Uterus (tissue), 4 donors: Measurements from ENCODE around the gene CPED1. TPM values are rescaled to one million over a fixed set of nuclear protein-coding genes. Genes with fewer than 3 reads are reported as not detected.

Experiments used
- DNase-seq, 2 donors: peaks; one replicate each; pipeline ENCODE4 v3.0.0-alpha.2; 2019 to 2020
- H3K27ac ChIP-seq, 2 donors: fragments of 200-600 bp; sonication (generic); 1 replicate in 1 of 2; 2 replicates in 1 of 2; pipeline ENCODE4 v1.5.1; 2016 to 2018
- H3K27me3 ChIP-seq, 2 donors: fragments of 200-600 bp; sonication (generic); one replicate each; pipeline ENCODE4 v1.5.1; 2018 to 2019; ENCODE audit warnings: control low read depth in 1 of 2
- H3K36me3 ChIP-seq, 2 donors: fragments of 200-600 bp; sonication (generic); one replicate each; pipeline ENCODE4 v1.5.1; 2019; ENCODE audit warnings: control low read depth in 1 of 2
- H3K4me1 ChIP-seq, 2 donors: fragments of 200-600 bp; sonication (generic); one replicate each; pipeline ENCODE4 v1.5.1; 2018 to 2019; ENCODE audit warnings: control low read depth in 1 of 2
- H3K4me3 ChIP-seq, 2 donors: fragments of 200-600 bp; sonication (generic); 1 replicate in 1 of 2; 2 replicates in 1 of 2; pipeline ENCODE4 v1.5.1; 2018 to 2019; ENCODE audit warnings: mild to moderate bottlenecking in 1 of 2
- H3K9me3 ChIP-seq, 2 donors: fragments of 200-600 bp; sonication (generic); one replicate each; pipeline ENCODE4 v1.5.1; 2019; ENCODE audit warnings: control low read depth in 1 of 2
- CTCF ChIP-seq, 4 experiments: fragments of 200-600 bp in 2 of 4; fragments of 450-650 bp in 2 of 4; sonication (generic) in 2 of 4; IDR thresholded peaks; one replicate each; pipeline ENCODE4 v1.5.1; 2016 to 2019; ENCODE audit warnings: antibody characterized with exemption in 4 of 4, mild to moderate bottlenecking in 2 of 4, moderate library complexity in 1 of 4
- POLR2A ChIP-seq, 2 donors: fragments of 450-650 bp; IDR thresholded peaks; one replicate each; pipeline ENCODE4 v1.6.1; 2016; ENCODE audit warnings: antibody characterized with exemption in 2 of 2, mild to moderate bottlenecking in 1 of 2, moderate library complexity in 1 of 2
- intact Hi-C: fragments of 100-400 bp; cut with DNase I; formaldehyde crosslinking; loops from one replicate; pipeline ENCODE4 v1.15.1; 2023; ENCODE audit warnings: low total_unique reads
- total RNA-seq, 4 donors: library from RNA; depleted of rRNA in 3 of 4; stranded (reverse); fragments of >200 nt in 3 of 4; gene quantifications; one replicate each; pipeline versions ENCODE4 v1.1.0 to v1.2.4, GENCODE V29; 2014 to 2023
- donor health status: DM: yes; HTN: yes; CAD: no.

Gene CPED1
- total RNA-seq, 4 donors from 2014 or later = 47.4 to 194 (median 59.2) TPM

- Histone ChIP-seq H3K4me1 (peaks cover 0 to 3% of the 10 kb centered on the region in 2 donors), H3K9me3 (no peaks in the 10 kb centered on the region), H3K4me3 (no peak overlapping the region), H3K27ac (no peak overlapping the region), H3K36me3 (no peaks in the 10 kb centered on the region), H3K27me3 (no peaks in the 10 kb centered on the region)
- DNase-seq = no peak
- TF ChIP-seq CTCF (IDR thresholded peaks at IDR 0.05) = no peak
- TF ChIP-seq POLR2A (IDR thresholded peaks at IDR 0.05) = no peak
- intact Hi-C loops = no loop called here
These were observed 54.4 kb downstream of the CPED1 start for GRCh38 chr7:121042899-121043298.

GRCh38 chr7:121043314-121044234, 55.1 kb downstream of the CPED1 start:
- Histone ChIP-seq H3K4me1 (peaks cover 0 to 3% of the 10 kb centered on the region in 2 donors), H3K4me3 (no peak overlapping the region), H3K27ac (no peak overlapping the region), H3K27me3 (no peaks in the 10 kb centered on the region), H3K36me3 (no peaks in the 10 kb centered on the region), H3K9me3 (no peaks in the 10 kb centered on the region)
- DNase-seq = no peak
- TF ChIP-seq POLR2A (IDR thresholded peaks at IDR 0.05) (no peak), CTCF (IDR thresholded peaks at IDR 0.05) (no peak)
- intact Hi-C loops = no loop called here

GRCh38 chr7:121045090-121045489, 56.6 kb downstream of the CPED1 start:
- H3K4me3 ChIP-seq = no peak overlapping the region
- intact Hi-C loops = no loop called here
- no peaks in the 10 kb centered on the region for H3K27me3 ChIP-seq
- no peak for DNase-seq
- H3K4me1 ChIP-seq = peaks cover 0 to 3% of the 10 kb centered on the region in 2 donors
- TF ChIP-seq CTCF (IDR thresholded peaks at IDR 0.05) = no peak
- no peak for TF ChIP-seq POLR2A (IDR thresholded peaks at IDR 0.05)
- no peaks in the 10 kb centered on the region for H3K9me3 ChIP-seq
- H3K27ac ChIP-seq = no peak overlapping the region
- no peaks in the 10 kb centered on the region for H3K36me3 ChIP-seq

- TF ChIP-seq POLR2A (IDR thresholded peaks at IDR 0.05) (no peak), CTCF (IDR thresholded peaks at IDR 0.05) (no peak)
- Histone ChIP-seq H3K27ac (no peak overlapping the region), H3K9me3 (no peaks in the 10 kb centered on the region), H3K27me3 (no peaks in the 10 kb centered on the region), H3K36me3 (no peaks in the 10 kb centered on the region), H3K4me1 (peaks cover 0 to 2% of the 10 kb centered on the region in 2 donors), H3K4me3 (no peak overlapping the region)
- intact Hi-C loops = no loop called here
- DNase-seq = no peak
These were observed 57.5 kb downstream of the CPED1 start for GRCh38 chr7:121046009-121046408.

- Histone ChIP-seq H3K9me3 (no peaks in the 10 kb centered on the region), H3K27me3 (no peaks in the 10 kb centered on the region), H3K27ac (no peak overlapping the region), H3K4me3 (no peak overlapping the region), H3K36me3 (no peaks in the 10 kb centered on the region), H3K4me1 (no peaks in the 10 kb centered on the region)
- DNase-seq = no peak
- intact Hi-C loops = no loop called here
- TF ChIP-seq POLR2A (IDR thresholded peaks at IDR 0.05) (no peak), CTCF (IDR thresholded peaks at IDR 0.05) (no peak)
These were observed 58.5 kb downstream of the CPED1 start for GRCh38 chr7:121046893-121047468.
